ENCODE measurements around the gene EPHA2.

EPHA2 gene

DNA sequence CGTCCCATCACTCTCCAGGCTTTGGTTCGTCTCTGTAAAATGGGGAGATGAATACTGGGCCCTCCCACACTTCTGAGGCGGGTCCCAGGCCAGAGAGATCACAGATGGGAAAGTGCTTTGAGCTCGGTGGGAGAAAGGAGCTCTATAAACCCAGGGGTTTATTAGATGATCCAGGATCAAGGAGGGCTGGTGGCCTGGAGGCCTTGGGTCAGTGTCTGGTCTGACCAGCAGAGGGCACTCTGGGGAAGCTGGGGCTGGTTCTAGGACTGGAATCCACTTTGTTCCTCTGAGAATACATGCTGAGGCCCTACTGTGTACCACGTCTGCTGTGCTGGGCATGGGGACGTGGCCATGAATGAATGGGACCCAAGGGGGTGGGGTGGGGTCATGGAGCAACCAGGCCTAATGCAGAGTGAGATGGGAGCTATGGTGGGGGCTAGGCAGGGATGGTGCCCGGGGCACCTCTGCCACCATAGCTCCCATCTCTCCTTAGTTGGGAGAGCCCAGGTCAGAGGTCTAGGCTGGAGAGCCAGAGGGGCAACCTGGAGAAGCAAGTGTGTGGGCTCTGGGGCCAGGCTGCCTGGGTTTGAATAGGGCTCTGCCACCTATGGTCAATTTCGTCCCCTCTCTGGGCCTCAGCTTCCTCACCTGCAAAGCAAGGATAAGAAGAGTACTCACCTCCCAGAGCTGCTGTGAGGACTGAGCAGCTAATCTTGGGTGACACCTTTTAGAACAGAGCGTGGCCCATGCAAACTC is 73.4 kb downstream of the EPHA2 start:
- CTCF ChIA-PET = interaction anchor here (0.5 to 2.7 kb wide), 34 partner anchors 9 to 281 kb away, joined by 3 to 22 read pairs (median 4); partner anchors contain the start of gene EPHA2
- TF ChIP-seq, protein P1, sequence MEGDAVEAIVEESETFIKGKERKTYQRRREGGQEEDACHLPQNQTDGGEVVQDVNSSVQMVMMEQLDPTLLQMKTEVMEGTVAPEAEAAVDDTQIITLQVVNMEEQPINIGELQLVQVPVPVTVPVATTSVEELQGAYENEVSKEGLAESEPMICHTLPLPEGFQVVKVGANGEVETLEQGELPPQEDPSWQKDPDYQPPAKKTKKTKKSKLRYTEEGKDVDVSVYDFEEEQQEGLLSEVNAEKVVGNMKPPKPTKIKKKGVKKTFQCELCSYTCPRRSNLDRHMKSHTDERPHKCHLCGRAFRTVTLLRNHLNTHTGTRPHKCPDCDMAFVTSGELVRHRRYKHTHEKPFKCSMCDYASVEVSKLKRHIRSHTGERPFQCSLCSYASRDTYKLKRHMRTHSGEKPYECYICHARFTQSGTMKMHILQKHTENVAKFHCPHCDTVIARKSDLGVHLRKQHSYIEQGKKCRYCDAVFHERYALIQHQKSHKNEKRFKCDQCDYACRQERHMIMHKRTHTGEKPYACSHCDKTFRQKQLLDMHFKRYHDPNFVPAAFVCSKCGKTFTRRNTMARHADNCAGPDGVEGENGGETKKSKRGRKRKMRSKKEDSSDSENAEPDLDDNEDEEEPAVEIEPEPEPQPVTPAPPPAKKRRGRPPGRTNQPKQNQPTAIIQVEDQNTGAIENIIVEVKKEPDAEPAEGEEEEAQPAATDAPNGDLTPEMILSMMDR (conservative IDR thresholded peaks at IDR 0.05; ENCODE audit: low read depth) = peak; percentile 87
- POLR2A ChIA-PET (ENCODE audit: low non-redundant PET) = interaction anchor here (0.5 kb wide), 1 partner anchor 379 kb away, joined by 3 read pairs; no protein-coding TSS in a partner anchor
- peak overlapping the region; percentile 59 for H3K27ac ChIP-seq
- DNase-seq (ENCODE audit: low spot score) = peak; percentile 68

DNA sequence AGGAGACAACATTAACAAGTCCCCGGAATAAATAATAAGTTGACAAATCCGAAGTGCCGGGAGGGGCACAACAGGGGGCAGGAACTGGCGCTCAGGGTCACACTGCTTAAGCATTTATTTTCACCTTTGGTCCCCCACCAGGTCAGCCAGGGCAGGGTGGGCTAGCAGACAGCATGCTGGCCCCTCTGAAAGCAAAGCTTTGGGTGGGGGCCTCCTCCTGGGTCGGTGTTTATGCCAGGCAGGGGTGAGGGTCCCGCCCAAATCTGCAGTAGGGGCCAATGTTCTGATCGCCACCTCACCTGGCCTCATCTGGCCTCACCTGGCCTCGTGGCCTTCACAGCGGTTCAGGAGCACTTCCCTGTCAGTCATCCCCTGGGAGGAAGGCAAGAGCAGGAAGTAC is 74.2 kb downstream of the EPHA2 start:
- H3K27ac ChIP-seq = peak overlapping the region; percentile 59
- TF ChIP-seq, protein P1 (conservative IDR thresholded peaks at IDR 0.05; ENCODE audit: low read depth) = no peak
- DNase-seq (ENCODE audit: low spot score) = no peak
- ChIA-PET POLR2A (ENCODE audit: low non-redundant PET) (no interaction called here), CTCF (interaction anchor here (0.5 to 2.7 kb wide), 27 partner anchors 9 to 452 kb away, joined by 3 to 22 read pairs (median 5); partner anchors contain the start of gene EPHA2)

DNA sequence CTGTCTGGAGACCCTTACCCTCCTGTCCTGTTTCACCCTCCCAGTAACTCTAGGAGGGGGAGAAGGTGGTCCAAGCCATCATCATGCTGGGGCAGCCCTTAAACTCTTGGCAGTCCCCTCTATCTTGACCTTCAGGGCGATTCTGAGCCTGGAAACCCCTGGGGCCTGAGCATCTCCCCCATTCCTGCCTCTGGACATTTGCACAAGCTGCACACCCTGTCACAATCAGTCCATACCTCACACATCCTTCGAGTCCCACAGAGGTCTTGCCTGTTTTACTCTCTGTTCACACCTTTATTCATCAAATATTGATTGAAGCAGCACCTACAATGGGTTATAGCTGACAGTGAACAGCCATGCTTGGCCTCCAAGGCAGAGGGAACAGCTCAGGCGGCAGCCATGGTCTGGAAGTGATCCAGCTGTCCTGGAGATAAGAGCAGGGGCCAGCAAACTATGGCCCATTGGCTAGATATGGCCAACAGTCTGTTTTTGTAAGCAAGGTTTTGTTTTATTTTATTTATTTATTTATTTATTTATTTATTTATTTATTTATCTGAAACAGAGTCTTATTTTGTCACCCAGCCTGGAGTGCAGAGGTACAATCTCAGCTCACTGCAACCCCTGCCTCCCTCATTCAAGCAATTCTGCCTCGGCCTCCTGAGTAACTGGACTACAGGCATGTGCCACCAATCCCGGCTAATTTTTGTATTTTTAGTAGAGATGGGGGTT is 75.3 kb downstream of the EPHA2 start:
- no peak for DNase-seq (ENCODE audit: low spot score)
- CTCF ChIA-PET = interaction anchor here (0.6 to 1.4 kb wide), 4 partner anchors 51 to 156 kb away, joined by 3 to 4 read pairs (median 4); no protein-coding TSS in a partner anchor

DNA sequence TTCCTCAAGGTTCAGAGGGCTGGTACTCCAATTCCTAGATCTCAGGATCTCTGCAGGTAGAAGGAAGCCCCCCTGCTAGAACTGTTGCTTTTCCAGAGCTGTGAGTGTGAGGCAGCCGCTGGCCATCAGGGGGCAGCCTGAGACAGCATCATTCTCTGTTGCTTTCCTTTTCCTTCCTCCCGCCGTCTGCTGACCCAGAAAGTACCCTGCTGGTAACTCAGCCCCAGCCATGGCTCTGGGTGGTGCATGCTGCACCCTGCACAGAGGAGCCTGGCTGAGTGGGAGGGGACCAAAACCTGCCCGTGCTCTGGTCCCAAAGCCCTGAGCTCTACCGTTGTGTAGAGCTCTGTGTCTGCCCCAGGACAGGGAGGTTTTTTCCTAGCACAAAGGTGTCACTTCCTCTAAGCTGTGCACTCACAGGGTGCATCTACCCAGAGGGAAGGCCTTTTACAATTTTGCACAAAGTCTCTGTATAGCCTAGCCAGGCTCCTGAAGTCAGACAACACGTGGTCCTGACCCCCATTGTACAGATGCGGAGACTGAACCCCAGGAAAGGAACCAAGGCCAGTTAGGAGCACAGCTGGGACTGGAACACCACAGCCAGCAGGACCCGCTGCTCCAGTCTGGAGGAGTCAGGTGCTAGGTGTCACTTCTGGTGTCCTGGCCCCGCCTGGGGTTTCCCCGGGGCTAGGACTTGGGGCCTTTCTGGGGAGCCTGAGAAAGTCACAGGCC is 76.8 kb downstream of the EPHA2 start:
- TF ChIP-seq, protein P1 (conservative IDR thresholded peaks at IDR 0.05; ENCODE audit: low read depth) = peak; percentile 87
- DNase-seq (ENCODE audit: low spot score) = peak; percentile 60
- ChIA-PET POLR2A (ENCODE audit: low non-redundant PET) (no interaction called here), CTCF (interaction anchor here (0.5 to 2.2 kb wide), 36 partner anchors 9 to 1566 kb away, joined by 3 to 29 read pairs (median 4); partner anchors contain the start of gene EPHA2)
- peak overlapping the region; percentile 67 for H3K27ac ChIP-seq

More for the DNA sequence above, 75.3 kb downstream of the EPHA2 start:
- POLR2A ChIA-PET (ENCODE audit: low non-redundant PET) = no interaction called here
- peak overlapping the region; percentile 59 for H3K27ac ChIP-seq
- TF ChIP-seq, protein P1 (conservative IDR thresholded peaks at IDR 0.05; ENCODE audit: low read depth) = no peak

DNA sequence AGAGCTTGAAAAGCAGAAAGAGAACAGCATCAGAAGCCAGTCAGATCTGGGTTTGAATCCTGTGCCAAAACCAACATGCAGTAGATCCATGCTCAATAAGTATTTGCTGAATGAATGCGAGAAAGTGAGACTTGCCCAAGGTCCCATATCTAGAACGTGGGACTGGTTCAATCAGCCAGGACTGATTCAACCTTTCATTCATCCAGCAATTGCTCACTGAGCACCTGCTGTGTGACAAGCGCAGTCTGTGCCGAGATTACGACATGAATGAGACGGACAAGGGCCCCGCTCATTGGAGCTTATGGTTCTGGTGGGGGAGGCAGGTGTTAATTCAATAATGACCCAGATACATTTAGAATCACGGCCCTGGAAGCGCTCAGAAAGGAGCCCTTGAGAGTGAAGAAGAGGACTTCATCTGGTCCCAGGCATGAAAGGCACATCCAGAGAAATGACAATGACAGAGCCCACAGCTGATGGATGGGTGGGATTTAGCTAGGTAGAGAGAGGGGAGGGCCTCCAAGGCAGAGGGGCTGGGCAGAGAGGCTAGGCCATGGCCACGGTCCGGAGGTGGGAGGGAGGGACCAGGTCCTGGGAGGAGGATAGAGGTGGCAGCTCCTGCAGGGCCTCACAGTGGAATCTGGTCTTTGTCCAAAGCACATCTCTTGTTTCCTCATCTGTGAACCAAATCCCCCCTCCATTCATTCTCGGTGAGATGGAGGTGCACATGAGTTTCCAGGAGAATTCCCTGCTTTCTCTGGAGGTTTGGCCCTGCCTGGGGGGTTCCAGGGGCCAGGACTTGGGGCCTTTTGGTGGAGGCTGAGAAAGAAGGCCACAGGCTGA is 78.2 kb downstream of the EPHA2 start:
- ChIA-PET POLR2A (ENCODE audit: low non-redundant PET) (no interaction called here), CTCF (interaction anchor here (0.6 to 2.2 kb wide), 9 partner anchors 30 to 393 kb away, joined by 3 to 29 read pairs (median 3); no protein-coding TSS in a partner anchor)
- TF ChIP-seq, protein P1 (conservative IDR thresholded peaks at IDR 0.05; ENCODE audit: low read depth) = no peak
- H3K27ac ChIP-seq = peak overlapping the region; percentile 73
- no peak for DNase-seq (ENCODE audit: low spot score)
